Measurements from ENCODE around the gene SCN8A.

Gene SCN8A

GRCh38 chr12:51693569-51693968, 102.5 kb downstream of the SCN8A start:
- Histone ChIP-seq H3K4me3 (ENCODE audit: low read depth, low read length) (no peak overlapping the region), H3K36me3 (peaks cover 7% of the 10 kb centered on the region; the same call in 1 of the 2 replicates), H3K27ac (no peak overlapping the region), H3K27me3 (ENCODE audit: insufficient read depth, low read depth, severe bottlenecking) (no peaks in the 10 kb centered on the region), H3K9me3 (ENCODE audit: severe bottlenecking) (no peaks in the 10 kb centered on the region)
- DNase-seq, result no peak
- TF ChIP-seq CTCF (IDR thresholded peaks at IDR 0.05; ENCODE audit: low read depth, low read length), result no peak

- no peaks in the 10 kb centered on the region for H3K27me3 ChIP-seq (ENCODE audit: insufficient read depth, low read depth, severe bottlenecking)
- no peak for TF ChIP-seq CTCF (IDR thresholded peaks at IDR 0.05; ENCODE audit: low read depth, low read length)
- H3K4me3 ChIP-seq (ENCODE audit: low read depth, low read length), result no peak overlapping the region
- DNase-seq, result no peak
- H3K27ac ChIP-seq, result no peak overlapping the region
- peaks cover 4% of the 10 kb centered on the region; the same call in 1 of the 2 replicates for H3K36me3 ChIP-seq
- no peaks in the 10 kb centered on the region for H3K9me3 ChIP-seq (ENCODE audit: severe bottlenecking)
Measured at GRCh38 chr12:51694146-51694545, 103.1 kb downstream of the SCN8A start.

GRCh38 chr12:51695241-51696010, 104.4 kb downstream of the SCN8A start:
- no peaks in the 10 kb centered on the region; the same call in 1 of the 2 replicates for H3K36me3 ChIP-seq
- H3K9me3 ChIP-seq (ENCODE audit: severe bottlenecking), result no peaks in the 10 kb centered on the region
- no peak overlapping the region for H3K27ac ChIP-seq
- no peak for DNase-seq
- H3K4me3 ChIP-seq (ENCODE audit: low read depth, low read length), result no peak overlapping the region
- H3K27me3 ChIP-seq (ENCODE audit: insufficient read depth, low read depth, severe bottlenecking), result no peaks in the 10 kb centered on the region
- no peak for TF ChIP-seq CTCF (IDR thresholded peaks at IDR 0.05; ENCODE audit: low read depth, low read length)

- DNase-seq, result no peak
- Histone ChIP-seq H3K27me3 (ENCODE audit: insufficient read depth, low read depth, severe bottlenecking) (no peaks in the 10 kb centered on the region), H3K36me3 (peaks cover 3% of the 10 kb centered on the region), H3K9me3 (ENCODE audit: severe bottlenecking) (no peaks in the 10 kb centered on the region), H3K27ac (no peak overlapping the region), H3K4me3 (ENCODE audit: low read depth, low read length) (no peak overlapping the region)
- TF ChIP-seq CTCF (IDR thresholded peaks at IDR 0.05; ENCODE audit: low read depth, low read length), result no peak
Measured at GRCh38 chr12:51699219-51699618, 108.2 kb downstream of the SCN8A start.

GRCh38 chr12:51700887-51701286, 109.9 kb downstream of the SCN8A start:
- H3K27ac ChIP-seq, result no peak overlapping the region
- no peaks in the 10 kb centered on the region for H3K27me3 ChIP-seq (ENCODE audit: insufficient read depth, low read depth, severe bottlenecking)
- DNase-seq, result no peak

More at GRCh38 chr12:51700887-51701286, 109.9 kb downstream of the SCN8A start:
- peaks cover 9% of the 10 kb centered on the region for H3K36me3 ChIP-seq
- TF ChIP-seq CTCF (IDR thresholded peaks at IDR 0.05; ENCODE audit: low read depth, low read length), result no peak
- no peak overlapping the region for H3K4me3 ChIP-seq (ENCODE audit: low read depth, low read length)
- H3K9me3 ChIP-seq (ENCODE audit: severe bottlenecking), result no peaks in the 10 kb centered on the region
